ENCODE results near the gene HSPG2. TPM values are rescaled to one million over a fixed set of nuclear protein-coding genes. Genes with fewer than 3 reads are reported as not detected.

The HSPG2 gene
- total and polyA plus RNA-seq, 10 of the 15 experiments (the other 5 are each of a cell fraction or from before 2014, with no cell fraction given): 0.30 to 3.4 (median 0.73) TPM; not detected in 2

DNA sequence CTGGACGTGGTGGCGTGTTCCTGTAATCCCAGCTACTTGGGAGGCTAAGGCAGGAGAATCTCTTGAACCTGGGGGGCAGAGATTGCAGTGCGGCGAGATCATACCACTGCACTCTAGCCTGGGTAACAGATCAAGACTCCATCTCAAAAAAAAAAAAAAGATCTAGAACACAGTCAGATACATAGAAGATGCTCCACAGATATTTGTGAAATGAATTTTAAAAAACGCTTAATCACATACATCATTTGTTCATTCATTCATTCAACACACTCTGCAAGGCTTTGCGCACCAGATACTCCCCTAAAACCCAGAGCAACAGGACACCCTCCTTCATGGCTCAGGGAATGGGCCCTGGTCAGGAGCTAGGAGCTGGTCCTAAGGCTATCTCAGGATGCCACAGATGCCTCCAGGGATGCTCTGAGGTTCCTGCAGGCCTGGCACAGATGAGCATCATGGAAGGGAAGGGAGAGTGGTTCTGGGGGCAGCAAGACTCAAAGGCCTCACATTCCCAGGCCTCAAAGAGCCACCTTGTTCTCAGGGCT, 6.4 kb downstream of the HSPG2 start:
- no peak overlapping the region for H3K27ac ChIP-seq (ENCODE audit: control insufficient read depth, insufficient read depth)
- intact Hi-C loops (cut with micrococcal nuclease; ENCODE audit: unreplicated experiment): no loop called here
- SMC1A ChIA-PET (ENCODE audit: uncharacterized antibody, unreplicated experiment): no interaction called here
- H3K27me3 ChIP-seq (replicated peaks in 1 of 2; ENCODE audit: control insufficient read depth in 2 of 2, insufficient read depth in 2 of 2, low read length in 1 of 2): no peaks in the 10 kb centered on the region; a peak in 1 of 4 replicates
- FAIRE-seq (no peak), DNase-seq (ENCODE audit: low read depth, low spot score) (no peak), ATAC-seq (no peak)
- CTCF ChIA-PET: no interaction called here
- H3K4me3 ChIP-seq: no peak overlapping the region
- no peak overlapping the region for H2AFZ ChIP-seq (ENCODE audit: control insufficient read depth, low read depth, low read length)
- no TSS peak for BruUV-seq (replicated peaks)
- no peaks in the 10 kb centered on the region for H3K36me3 ChIP-seq (ENCODE audit: control insufficient read depth in 2 of 2, insufficient read depth in 2 of 2, low read length in 1 of 2)
- no peak overlapping the region for H3K4me2 ChIP-seq (ENCODE audit: control insufficient read depth, insufficient read depth)
- no peak overlapping the region for H3K9ac ChIP-seq (ENCODE audit: control insufficient read depth, insufficient read depth, low read length)
- H3K9me3 ChIP-seq (replicated peaks; ENCODE audit: control insufficient read depth, insufficient read depth, low read length): no peaks in the 10 kb centered on the region
- TF ChIP-seq KDM1A (IDR thresholded peaks at IDR 0.05; ENCODE audit: borderline replicate concordance) (no peak), IKZF2 (IDR thresholded peaks at IDR 0.05) (no peak), EGR1 (IDR thresholded peaks at IDR 0.05; ENCODE audit: borderline replicate concordance in 1 of 2, low read depth in 2 of 2, low read length in 2 of 2) (no peak)
- 27% methylated on average over 6 of the region's 6 CpGs for WGBS (ENCODE audit: insufficient coverage, insufficient replicate concordance, low lambda C conversion rate, missing lambda C conversion rate)
- no peaks in the 10 kb centered on the region for H4K20me1 ChIP-seq (ENCODE audit: control insufficient read depth, insufficient read depth)
- H3K4me1 ChIP-seq (ENCODE audit: control insufficient read depth, insufficient read depth, low read length): no peaks in the 10 kb centered on the region
- in situ Hi-C loops (cut with MboI): no loop called here
- POLR2A ChIA-PET: no interaction called here
- RAD21 ChIA-PET (ENCODE audit: unreplicated experiment): no interaction called here
- H3K79me2 ChIP-seq (ENCODE audit: control insufficient read depth, insufficient read depth, low read length): no peaks in the 10 kb centered on the region

DNA sequence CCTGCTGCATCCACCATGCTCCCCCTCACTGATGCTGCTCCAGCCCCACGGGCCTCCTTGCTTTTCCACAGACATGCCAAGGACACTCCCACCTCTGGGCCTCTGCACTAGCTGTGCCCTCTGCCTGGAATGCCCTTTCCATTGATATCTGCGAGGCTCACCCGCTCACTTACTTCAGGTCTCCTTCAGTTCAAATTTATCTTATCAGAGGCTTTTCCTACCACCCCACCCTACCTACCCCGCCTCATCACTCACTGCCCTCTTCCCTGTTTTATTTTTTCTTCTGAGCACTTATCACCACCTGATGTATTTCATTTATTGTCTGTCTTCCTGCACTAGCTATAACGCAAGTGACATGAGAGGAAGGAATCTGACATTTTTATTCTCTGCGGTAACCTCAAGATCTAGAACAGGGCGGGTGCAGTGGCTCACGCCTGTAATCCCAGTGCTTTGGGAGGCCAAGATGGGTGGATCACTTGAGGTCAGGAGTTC, 7.0 kb downstream of the HSPG2 start:
- intact Hi-C loops (cut with micrococcal nuclease; ENCODE audit: unreplicated experiment) (no loop called here), in situ Hi-C loops (cut with MboI) (no loop called here)
- ChIA-PET CTCF (no interaction called here), POLR2A (interaction anchor here (1.4 kb wide), 1 partner anchor 21 kb away, joined by 4 read pairs; no protein-coding TSS in a partner anchor), RAD21 (ENCODE audit: unreplicated experiment) (no interaction called here), SMC1A (ENCODE audit: uncharacterized antibody, unreplicated experiment) (no interaction called here)
- Histone ChIP-seq H3K9me3 (replicated peaks; ENCODE audit: control insufficient read depth, insufficient read depth, low read length) (no peaks in the 10 kb centered on the region), H3K9ac (ENCODE audit: control insufficient read depth, insufficient read depth, low read length) (no peak overlapping the region), H2AFZ (ENCODE audit: control insufficient read depth, low read depth, low read length) (no peak overlapping the region), H3K4me1 (ENCODE audit: control insufficient read depth, insufficient read depth, low read length) (no peaks in the 10 kb centered on the region), H3K27me3 (replicated peaks in 1 of 2; ENCODE audit: control insufficient read depth in 2 of 2, insufficient read depth in 2 of 2, low read length in 1 of 2) (no peaks in the 10 kb centered on the region), H3K4me3 (no peak overlapping the region), H3K27ac (ENCODE audit: control insufficient read depth, insufficient read depth) (no peak overlapping the region), H3K79me2 (ENCODE audit: control insufficient read depth, insufficient read depth, low read length) (no peaks in the 10 kb centered on the region), H3K4me2 (ENCODE audit: control insufficient read depth, insufficient read depth) (no peak overlapping the region), H3K36me3 (ENCODE audit: control insufficient read depth in 2 of 2, insufficient read depth in 2 of 2, low read length in 1 of 2) (no peaks in the 10 kb centered on the region), H4K20me1 (ENCODE audit: control insufficient read depth, insufficient read depth) (no peaks in the 10 kb centered on the region)
- DNase-seq (ENCODE audit: low read depth, low spot score) (no peak), ATAC-seq (no peak), FAIRE-seq (no peak)
- WGBS (ENCODE audit: insufficient coverage, insufficient replicate concordance, low lambda C conversion rate, missing lambda C conversion rate): 47% methylated on average over 8 of the region's 8 CpGs
- BruUV-seq (replicated peaks): no TSS peak
- TF ChIP-seq SRF (IDR thresholded peaks at IDR 0.05; ENCODE audit: low read depth in 2 of 2, low read length in 2 of 2): no peak
- TF ChIP-seq IKZF2 (IDR thresholded peaks at IDR 0.05): no peak
- TF ChIP-seq NR2C2 (IDR thresholded peaks at IDR 0.05; ENCODE audit: borderline replicate concordance, control insufficient read depth, insufficient read length, low read depth): no peak
- no peak for TF ChIP-seq TAF1 (IDR thresholded peaks at IDR 0.05; ENCODE audit: borderline replicate concordance, low read depth, low read length)
- TF ChIP-seq, protein P1, sequence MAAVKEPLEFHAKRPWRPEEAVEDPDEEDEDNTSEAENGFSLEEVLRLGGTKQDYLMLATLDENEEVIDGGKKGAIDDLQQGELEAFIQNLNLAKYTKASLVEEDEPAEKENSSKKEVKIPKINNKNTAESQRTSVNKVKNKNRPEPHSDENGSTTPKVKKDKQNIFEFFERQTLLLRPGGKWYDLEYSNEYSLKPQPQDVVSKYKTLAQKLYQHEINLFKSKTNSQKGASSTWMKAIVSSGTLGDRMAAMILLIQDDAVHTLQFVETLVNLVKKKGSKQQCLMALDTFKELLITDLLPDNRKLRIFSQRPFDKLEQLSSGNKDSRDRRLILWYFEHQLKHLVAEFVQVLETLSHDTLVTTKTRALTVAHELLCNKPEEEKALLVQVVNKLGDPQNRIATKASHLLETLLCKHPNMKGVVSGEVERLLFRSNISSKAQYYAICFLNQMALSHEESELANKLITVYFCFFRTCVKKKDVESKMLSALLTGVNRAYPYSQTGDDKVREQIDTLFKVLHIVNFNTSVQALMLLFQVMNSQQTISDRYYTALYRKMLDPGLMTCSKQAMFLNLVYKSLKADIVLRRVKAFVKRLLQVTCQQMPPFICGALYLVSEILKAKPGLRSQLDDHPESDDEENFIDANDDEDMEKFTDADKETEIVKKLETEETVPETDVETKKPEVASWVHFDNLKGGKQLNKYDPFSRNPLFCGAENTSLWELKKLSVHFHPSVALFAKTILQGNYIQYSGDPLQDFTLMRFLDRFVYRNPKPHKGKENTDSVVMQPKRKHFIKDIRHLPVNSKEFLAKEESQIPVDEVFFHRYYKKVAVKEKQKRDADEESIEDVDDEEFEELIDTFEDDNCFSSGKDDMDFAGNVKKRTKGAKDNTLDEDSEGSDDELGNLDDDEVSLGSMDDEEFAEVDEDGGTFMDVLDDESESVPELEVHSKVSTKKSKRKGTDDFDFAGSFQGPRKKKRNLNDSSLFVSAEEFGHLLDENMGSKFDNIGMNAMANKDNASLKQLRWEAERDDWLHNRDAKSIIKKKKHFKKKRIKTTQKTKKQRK (IDR thresholded peaks at IDR 0.05; ENCODE audit: low read depth, low read length): no peak
- no peak for TF ChIP-seq PML (IDR thresholded peaks at IDR 0.05; ENCODE audit: low read length)

Measured in GM12878 (cell line).